ENCODE data around the gene WDR62.

WDR62 gene

DNA sequence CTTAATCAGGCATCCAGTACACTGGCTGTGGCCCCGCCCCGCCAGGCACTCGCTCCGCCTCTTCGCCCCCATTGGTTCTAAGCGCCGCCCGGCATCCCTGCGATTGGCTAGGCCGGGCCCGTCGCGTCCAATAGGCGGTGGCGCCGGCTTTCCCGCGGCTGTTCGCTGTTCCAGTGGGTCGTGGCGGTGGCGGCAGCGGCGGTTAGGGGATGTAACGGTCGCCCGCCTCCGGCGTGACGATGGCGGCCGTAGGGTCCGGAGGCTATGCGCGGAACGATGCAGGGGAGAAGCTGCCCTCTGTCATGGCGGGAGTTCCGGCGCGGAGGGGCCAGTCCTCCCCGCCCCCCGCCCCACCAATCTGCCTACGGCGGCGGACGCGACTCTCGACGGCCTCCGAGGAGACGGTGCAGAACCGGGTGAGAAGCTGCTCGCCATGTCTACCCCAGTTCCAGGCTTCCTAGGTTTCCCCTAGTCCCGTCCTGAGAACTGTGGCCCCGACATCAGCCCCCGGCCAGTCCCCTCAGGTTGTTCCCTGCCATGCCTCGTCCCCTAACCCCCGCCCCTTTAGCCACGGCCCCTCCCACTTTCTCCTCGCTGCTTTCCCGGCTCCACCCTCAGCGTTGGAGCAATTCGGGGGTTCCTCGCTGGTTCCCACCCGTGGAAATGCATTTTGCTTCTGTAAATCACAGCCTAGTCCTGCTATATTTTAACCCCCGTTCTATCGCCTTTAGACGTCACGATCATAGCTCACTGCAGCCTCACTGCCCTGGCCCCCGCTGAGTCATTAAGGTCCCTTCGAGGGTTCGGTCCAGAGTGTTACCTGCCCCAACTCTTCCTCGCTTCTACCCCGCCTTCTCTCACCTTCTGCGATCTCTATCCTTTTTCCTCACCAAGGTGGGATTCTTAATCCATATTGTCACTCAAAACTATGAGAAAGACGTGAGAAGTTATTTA is at the start of gene WDR62:
WDR62 (plus strand) TSS at position 165 of the 954 bp plus-strand sequence; CDS start at position 240, 75 bp downstream.
- DNase-seq: peak; percentile 90

DNA sequence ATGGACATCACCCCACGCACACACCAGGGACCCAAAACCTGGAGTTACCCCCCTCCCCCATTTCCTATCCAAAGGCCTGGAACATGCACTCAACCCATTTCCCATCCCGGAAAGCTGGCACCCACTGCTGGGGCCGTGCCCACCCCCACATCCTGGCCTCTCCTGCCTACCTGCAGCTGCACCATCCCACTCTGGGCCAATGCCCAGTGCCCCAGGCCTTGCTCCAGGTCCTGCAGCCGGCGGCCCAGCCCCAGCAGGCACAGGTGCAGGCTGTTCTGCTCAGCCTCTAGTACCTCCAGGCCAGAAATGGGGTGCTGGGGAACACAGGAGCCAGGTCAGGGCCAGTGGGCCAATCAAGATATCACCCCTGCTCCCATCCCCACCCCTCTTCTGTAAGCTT is 47.7 kb upstream of the WDR62 start:
- no peak for DNase-seq

DNA sequence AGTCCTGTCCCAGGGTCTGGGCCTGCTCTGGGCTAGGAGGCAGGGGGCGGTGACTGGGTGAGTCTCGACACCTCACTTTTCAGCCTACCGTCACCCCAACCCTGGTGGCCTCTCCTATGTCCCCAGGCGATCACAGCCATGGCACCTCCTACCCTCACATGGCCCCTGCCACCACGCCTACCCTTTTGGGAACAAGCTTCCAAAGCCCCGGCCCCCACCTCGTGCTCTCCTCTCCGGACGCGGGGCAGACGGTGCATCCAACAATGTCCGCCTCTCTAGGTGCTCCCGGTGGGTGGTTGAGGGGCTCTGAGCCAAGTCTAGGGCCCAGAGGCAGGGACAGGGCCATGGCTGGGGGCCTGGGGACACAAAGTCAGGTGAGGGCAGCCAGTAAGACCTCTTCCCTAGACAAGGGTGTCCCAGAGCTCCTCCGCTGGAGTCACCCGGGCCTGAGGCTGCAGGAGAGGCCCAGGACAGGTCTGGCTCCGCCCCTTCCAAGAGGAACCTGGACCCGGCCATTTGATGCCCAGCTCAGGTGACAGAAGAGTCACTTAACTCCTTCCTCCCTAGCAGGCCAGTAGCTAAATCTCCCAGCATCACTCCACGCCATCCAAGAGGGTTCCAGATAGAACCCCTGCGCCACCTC is 46.2 kb upstream of the WDR62 start, which contains the start of gene SYNE4:
SYNE4 (minus strand) TSS at position 478 of the 643 bp plus-strand sequence; CDS start at position 346, 132 bp downstream.
- DNase-seq: no peak

DNA sequence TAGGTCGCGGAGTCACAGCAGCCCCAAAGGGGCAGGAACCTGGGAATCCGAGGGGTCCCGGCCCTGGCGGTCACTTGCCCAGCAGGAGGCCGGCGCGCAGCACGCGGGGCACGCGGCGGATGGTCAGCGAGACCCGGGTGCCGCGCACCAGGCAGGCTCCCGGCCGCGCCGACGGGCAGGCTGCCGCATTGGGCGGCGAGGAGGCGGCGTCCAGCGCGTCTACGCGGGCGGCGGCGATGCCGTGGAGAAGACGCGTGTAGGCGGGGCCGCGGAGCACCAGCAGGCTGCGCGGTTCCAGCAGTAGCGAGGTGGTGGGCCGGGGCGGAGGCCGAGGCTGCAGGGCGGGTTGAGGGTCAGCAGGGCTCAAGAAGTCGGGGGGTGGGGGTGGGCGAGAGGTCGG is 45.5 kb upstream of the WDR62 start:
- peak; percentile 50 for DNase-seq

DNA sequence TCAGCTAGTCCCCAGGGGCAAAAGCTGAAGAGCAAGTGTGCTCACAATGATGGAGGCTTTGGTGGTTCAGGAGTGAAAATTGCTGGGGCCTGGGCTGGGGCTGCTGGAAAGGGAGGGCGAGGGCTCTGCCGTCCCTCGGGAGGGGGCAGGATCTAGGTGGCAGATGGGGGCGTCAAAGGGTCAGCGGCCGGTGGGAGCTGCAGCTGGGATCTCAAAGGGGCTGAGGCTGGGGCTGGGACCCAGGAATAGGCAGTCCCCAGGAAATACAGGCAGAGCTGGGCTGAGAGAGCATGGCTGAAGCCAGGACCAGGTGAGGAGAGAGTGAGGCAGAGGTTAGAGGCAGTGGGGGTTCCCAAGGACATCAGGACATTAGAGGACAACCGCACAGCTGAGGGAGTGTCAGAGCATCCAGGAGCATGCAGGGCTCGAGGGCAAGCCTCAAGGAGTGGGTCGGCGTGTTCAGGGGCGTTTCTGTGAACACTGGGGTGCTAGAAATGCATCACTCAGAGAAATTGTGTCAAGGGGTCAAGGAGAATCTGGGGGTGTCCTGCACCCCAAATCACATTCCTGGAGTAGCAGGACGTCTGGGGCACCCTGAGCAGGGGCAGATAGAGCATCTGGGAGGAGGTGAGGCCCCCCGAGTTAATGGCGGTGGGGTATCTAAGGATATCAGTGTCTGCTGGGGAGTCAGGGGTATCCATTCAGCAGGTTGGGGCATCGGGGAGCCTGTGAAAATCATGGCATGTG is 44.9 kb upstream of the WDR62 start:
- no peak for DNase-seq

DNA sequence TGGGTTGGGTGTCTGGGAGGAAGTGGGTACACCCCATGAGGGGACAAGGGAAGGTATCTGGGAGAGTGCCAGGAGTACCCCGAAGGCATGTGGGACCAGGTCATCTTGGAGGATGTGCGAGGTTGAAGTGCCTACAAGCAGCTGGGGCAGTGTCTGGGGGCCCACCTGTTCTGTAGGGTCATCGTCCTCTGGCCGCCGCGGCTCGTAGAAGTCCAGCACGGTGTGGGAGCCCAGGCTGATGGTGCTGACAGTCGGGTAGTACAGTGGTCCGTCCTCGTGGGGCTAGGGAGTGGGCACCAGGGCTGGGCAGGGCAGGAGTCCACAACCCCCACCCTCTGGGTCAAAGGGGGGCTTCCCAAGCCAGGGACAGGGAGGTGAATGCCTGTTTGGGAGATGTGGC is 44.3 kb upstream of the WDR62 start:
- DNase-seq: no peak

DNA sequence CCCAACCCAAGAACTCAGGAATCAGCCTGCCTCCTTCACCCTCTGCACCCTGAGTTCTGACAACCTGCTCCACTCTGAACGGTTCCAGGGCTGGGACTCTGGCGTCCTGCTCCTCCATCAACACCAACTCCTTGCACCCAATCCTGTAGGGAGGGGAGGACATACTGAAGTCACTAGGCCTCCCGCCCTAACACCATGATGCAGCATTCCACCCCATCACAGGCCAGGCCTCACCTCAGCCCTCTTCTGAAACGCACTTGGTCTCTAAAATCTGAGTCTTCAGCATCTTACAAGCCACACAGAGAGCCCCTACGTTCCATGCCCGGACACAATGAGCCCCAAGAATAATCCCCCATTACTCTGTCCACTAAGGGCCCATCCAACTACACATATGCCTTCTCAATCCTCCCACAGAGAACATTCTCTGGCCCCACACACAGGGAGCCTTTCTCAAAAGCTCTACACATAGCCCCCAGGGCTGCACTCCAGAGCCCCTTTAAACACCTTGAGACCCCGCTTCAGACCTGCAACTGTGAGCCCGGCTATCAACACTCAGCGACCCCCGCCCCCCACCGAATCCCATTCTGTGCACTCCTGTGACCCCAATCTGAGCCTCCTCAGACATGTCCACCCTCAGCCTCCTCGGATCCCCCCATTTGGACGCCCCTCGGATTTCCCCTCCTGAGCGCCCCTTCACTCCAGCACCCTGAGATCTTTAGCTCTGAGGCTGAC is 41.3 kb upstream of the WDR62 start:
- DNase-seq: no peak

DNA sequence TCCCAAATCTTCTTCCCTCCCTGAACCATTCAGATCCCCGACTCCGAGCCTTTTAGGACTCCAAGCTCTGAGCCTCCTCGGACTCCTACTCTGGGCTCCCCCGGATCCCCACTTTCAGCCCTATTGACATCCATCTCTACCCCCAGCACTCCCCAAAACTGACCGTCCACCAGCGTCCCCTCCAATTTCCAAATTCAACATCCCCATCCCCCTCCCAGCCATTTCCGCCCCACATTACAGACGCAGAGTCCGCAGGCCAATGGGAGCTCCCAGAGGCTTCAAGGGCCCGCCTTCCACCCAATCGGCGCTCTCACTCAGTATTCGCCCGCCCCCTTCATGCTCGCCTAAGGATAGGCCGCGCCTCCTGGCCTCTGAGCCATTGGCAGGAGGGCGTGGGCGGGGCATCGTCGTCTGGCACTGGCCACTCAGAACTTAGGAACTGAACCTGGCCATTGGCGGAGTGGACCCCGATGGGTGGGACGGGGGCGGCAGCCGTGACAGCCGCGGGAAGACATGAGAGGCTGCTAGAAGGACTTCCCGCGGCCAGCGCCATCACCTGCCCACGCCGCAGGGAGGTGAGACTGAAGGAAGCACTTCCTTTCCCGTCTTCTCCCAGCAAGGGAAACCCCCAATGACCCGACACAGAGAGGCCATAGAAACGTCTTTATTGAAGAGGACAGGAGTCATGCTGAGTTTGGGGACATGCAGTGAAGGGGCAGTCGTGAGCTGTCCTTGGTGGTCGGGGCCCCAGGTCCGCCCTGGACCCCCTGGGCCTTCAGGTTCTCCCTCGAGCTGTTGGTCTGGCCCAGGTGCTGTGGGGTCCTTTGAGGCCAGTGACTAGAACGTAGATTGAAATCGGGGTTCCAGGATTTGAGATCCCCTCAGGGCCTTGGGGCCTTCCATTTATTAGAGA is 40.4 kb upstream of the WDR62 start, which contains the start of gene ALKBH6:
ALKBH6 (minus strand) TSS at position 202 of the 913 bp plus-strand sequence. CDS start 816 bp downstream, outside the sequence.
- DNase-seq: peak; percentile 98

DNA sequence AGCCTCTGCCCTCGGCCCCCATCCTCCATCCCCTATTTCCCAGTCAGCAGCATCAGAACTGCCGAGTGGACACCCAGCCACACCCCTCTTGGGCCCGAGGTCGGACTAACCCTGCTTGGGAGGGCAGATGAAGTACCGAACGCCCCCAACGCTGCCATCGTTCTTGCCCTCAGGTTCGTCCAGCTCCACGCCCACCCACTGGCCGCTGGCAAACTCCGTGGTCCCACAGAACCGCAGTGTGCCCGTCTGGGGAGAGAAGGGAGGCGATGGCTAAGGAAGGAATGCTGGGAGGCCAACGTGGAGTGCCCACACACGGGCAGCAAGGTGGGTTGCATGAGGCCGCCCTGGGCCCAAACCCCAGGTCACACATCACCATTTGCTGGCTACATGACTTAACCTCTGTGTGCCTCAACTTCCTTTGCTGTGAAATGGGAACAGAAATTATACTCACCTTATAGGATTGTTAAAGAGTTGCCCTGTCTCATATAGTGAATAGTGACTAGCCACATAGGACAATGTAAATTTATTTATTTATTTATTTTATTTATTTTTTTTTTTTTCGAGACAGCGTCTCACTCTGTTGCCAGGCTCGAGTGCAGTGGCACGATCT is 35.5 kb upstream of the WDR62 start:
- no peak for DNase-seq

DNA sequence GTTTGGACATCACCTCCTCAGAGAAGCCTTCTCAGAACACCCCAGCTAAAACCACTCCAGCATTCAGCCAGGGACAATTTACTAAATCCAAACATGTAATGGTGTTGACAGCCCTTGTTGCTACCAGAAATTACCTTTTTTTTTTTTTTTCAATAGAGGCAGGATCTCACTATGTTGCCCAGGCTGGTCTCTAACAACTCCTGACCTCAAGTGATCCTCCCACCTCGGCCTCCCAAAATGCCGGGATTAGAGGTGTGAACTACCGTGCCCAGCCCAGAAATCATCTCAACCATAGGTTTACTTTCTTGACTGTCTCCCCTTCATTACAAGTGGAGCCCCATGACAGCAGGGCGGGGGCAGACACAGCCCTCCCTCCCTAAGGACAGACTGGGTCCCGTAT is 31.3 kb upstream of the WDR62 start:
- DNase-seq: no peak

DNA sequence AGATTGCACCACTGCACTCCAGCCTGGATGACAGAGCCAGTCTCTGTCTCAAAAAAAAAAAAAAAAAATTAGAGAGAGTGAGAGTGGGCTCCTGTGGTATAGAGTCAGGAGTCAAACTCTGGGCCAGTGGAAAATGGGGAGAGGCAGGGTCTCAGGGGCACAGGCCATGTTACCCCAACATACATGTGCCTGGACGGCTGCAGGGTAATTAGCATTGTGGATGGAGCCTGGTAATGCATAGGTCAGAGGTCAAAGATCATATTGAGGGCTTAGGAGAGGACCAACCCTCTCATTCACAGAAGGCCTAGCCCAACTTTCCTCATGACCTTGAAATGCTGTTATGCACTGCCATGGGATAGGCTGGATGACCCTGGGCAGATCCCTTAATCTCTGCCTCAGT is 29.2 kb upstream of the WDR62 start:
- no peak for DNase-seq

DNA sequence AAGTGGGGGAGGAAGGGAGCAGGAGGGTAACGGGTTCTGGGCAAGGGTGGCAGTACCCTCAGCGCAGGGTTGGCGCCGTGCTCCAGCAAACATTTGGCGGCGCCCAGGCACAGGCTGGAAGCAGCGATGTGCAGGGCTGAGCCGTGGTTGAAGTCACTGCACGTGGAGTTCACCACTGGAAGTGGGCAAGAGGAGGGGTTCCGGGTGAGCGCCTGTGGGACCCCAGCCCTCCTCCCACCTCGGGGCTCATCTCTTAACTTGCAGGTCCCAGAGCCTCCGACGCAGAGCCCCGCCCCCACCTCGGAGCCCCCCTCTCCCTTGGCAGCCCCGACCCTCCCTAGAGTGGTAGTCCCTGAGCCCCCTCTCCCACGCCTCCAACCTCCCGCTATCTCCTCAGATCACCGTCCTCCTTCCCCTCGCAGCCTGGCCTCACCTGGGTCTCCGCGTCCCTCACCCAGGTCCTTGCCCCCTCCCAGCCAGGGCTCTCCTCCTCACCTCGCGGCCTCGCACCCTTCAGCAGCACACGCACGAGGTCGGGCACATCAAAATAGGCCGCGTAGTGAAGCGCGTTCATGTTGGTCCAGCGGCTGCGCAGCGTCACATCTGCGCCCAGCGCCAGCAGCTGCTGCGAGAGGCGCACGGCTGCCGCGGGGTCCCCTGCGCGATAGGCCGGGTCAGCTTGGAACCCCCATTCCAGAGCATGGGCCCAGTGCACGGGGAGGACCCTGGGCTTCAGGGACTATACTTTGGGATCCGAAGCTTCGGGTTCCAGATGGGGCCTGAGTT is 28.4 kb upstream of the WDR62 start:
- no peak for DNase-seq

DNA sequence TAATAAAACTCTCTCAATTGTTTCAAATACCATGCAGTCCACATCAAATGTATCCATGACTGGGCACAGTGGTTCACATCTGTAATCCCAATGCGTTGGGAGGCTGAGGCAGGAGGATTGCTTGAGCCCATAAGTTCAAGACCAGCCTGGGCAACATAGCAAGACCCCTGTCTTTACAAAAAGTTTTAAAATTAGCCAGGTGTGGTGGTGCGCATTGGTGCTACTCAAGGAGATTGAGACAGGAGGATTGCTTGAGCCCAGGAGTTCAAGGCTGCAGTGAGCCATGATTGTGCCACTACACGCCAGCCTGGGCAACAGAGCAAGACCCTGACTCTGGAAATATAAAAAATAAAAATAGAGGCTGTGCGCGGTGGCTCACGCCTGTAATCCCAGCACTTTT is 27.0 kb upstream of the WDR62 start:
- DNase-seq: no peak

DNA sequence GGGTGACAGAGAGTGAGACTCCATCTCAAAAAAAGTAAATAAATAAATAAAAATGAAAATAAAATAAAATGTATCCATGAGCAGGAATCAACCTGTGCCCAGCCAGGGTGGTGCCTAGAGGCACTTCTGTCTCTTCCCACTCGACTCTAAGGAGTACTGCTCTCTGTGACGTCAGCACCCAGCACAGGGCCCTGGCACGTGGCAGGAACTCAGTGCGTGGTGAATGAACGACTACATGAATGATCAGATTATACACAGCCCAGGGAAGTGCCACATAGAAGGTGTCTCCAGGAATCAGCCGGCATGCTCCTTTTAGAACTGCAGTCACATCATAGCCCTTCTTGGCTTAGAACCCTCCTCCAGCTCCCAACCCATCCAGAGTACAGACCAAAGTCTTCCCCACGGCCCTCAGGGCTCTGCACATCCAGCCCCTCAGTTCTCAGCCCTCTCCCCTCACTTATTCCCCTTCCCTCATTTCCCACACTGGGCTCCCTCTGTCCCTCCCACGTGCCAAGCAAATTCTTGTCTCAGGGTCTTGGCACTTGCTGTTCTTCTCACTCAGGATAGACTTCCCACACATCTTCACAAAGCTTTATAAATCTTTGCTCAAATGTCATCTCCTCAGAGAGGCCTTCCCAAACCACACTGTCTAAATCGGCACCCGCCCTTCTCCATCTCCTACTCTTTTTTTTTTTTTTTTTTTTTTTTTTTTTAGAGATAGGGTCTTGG is 26.2 kb upstream of the WDR62 start:
- DNase-seq: no peak

DNA sequence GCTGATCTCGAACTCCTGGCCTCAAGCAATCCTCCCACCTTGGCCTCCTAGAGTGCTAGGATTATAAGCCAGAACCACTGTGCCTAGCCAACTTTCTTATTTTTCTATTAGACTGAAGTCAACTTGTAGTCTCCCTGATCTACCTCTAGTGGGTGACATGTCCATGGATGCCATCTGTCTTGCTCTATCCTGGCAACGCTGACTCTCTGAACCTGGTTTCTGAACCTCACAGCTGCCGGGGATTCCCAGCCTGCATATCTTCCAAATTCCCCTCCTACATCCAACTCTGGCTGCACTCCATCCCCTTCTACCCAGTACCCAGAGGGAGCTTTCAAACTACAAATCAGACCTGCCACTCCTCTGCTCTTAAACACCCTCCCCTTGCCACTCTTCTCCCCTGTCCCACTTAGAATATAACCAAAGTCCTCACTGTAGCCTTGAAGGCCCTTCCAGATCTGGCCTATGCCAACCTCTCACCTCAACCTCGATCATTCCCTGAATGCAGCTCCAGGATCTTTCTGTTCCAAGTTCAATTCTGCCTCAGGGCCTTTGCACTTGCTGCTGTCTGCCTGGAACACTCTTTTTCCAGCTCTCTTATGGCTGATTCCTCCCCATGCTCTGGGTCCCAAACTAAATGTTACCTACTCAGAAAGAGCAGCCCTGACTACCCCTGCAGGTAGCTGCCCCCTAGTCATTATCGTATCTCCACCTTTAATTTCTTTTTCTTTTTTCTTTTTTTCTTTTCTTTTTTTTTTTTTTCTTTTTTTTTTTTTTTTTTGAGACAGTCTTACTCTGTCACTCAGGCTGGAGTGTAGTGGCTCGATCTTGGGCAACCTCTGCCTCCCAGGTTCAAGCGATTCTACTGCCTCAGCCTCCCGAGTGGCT is 24.2 kb upstream of the WDR62 start:
- DNase-seq: no peak

DNA sequence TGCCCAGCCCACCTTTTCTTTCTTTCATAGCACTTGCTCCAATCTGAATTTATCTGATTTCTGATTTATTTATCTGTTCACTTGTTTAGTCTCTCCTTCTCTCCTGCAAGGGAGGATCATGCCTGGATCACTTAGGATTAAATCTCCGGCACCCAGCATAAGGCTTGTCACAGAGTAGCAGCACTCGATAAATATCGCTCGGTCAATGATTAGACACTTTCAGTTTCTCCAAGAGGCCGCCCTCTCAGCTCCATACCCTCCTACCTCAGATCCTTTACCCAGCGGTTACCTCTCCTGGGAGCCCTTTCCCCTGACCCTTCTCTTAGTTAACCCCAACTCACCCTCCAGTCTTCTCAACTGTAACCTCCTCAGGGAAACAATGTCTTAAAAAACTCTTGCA is 23.4 kb upstream of the WDR62 start:
- no peak for DNase-seq

DNA sequence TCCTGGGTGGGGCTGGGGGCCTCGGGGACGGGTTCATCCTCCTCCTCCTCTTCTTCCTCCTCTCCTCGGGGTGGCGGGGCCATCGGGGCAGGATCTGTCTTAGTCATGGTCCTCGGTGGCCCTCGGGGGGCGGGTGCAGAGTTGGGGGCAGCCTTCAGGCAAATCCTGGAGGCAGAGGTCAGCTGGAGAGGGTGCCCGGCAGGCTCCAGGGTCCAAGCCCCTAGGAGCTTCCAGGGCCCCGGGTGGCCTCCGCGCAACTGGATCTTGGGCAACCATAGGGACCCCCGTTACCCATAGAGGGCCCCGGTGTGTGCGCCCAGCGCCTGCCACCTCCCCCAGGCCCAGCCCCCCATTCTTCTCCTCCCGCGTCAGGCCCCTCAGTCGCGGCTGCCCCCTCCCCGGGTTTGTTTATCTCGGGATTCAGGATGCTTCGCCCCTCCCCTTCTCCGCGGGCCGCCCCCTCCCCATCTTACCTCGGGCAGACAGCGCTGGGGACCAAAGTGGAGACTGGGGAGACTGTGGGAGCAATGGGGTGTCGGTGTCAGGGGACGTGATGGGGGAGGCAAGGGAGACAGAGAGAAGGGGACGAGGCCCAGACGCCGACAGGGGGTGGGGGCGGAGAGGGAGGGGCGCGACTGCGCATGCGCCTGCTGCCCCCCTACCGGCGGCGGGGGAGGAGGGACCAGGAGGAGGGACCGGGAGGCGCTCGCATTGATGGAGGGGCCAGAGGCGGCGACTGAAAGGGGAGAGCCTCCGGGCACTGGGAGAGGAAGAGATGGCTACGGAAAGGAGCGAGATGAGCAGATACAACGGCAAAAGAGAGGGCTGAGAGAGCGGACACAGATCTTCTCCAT is 22.2 kb upstream of the WDR62 start, which contains the start of gene CLIP3:
CLIP3 (minus strand) TSS at position 623 of the 854 bp plus-strand sequence; CDS start at position 107, 516 bp downstream.
- peak; percentile 79 for DNase-seq

Data from fibroblast of upper back skin (primary cell).